Measurements from ENCODE around the gene VPS13D.

VPS13D gene

GRCh38 chr1:12529640-12530174, 299.9 kb downstream of the VPS13D start:
- H4K20me1 ChIP-seq (ENCODE audit: insufficient read depth), result no peaks in the 10 kb centered on the region
- H3K4me1 ChIP-seq (ENCODE audit: low read depth, poor library complexity, severe bottlenecking), result no peaks in the 10 kb centered on the region
- H3K4me2 ChIP-seq, result no peak overlapping the region
- H3K36me3 ChIP-seq (ENCODE audit: insufficient read depth), result no peaks in the 10 kb centered on the region
- no peak overlapping the region for H3K9ac ChIP-seq
- H3K4me3 ChIP-seq (IDR thresholded peaks at IDR 0.05; ENCODE audit: insufficient read depth, low read depth, low read length), result no peak overlapping the region
- H3K27me3 ChIP-seq (ENCODE audit: insufficient read depth, low read depth), result no peaks in the 10 kb centered on the region
- no peak for TF ChIP-seq CTCF (conservative IDR thresholded peaks at IDR 0.05; ENCODE audit: low read depth, low read length)
- no peak overlapping the region for H3K27ac ChIP-seq
- H3K79me2 ChIP-seq (ENCODE audit: insufficient read depth, low read depth), result no peaks in the 10 kb centered on the region
- no peak overlapping the region for H2AFZ ChIP-seq (ENCODE audit: low read depth)

- Histone ChIP-seq H3K27me3 (ENCODE audit: insufficient read depth, low read depth) (0 out of 2 replicates have a peak, but pooled peaks cover 5% of the 10 kb centered on the region), H2AFZ (ENCODE audit: low read depth) (no peak overlapping the region), H3K4me2 (no peak overlapping the region), H3K27ac (no peak overlapping the region), H4K20me1 (ENCODE audit: insufficient read depth) (no peaks in the 10 kb centered on the region), H3K4me1 (ENCODE audit: low read depth, poor library complexity, severe bottlenecking) (no peaks in the 10 kb centered on the region), H3K36me3 (ENCODE audit: insufficient read depth) (no peaks in the 10 kb centered on the region), H3K4me3 (IDR thresholded peaks at IDR 0.05; ENCODE audit: insufficient read depth, low read depth, low read length) (no peak overlapping the region), H3K79me2 (ENCODE audit: insufficient read depth, low read depth) (no peaks in the 10 kb centered on the region), H3K9ac (no peak overlapping the region)
- TF ChIP-seq CTCF (conservative IDR thresholded peaks at IDR 0.05; ENCODE audit: low read depth, low read length), result no peak
Observed at GRCh38 chr1:12530462-12531178, 300.8 kb downstream of the VPS13D start.

- H3K79me2 ChIP-seq (ENCODE audit: insufficient read depth, low read depth), result no peaks in the 10 kb centered on the region
- H3K4me1 ChIP-seq (ENCODE audit: low read depth, poor library complexity, severe bottlenecking), result no peaks in the 10 kb centered on the region
- no peaks in the 10 kb centered on the region for H3K36me3 ChIP-seq (ENCODE audit: insufficient read depth)
- no peak overlapping the region for H3K4me2 ChIP-seq
- H3K4me3 ChIP-seq (IDR thresholded peaks at IDR 0.05; ENCODE audit: insufficient read depth, low read depth, low read length), result no peak overlapping the region
- no peak overlapping the region for H3K27ac ChIP-seq
- H3K9ac ChIP-seq, result no peak overlapping the region
- 0 out of 2 replicates have a peak, but pooled peaks cover 5% of the 10 kb centered on the region for H3K27me3 ChIP-seq (ENCODE audit: insufficient read depth, low read depth)
- TF ChIP-seq CTCF (conservative IDR thresholded peaks at IDR 0.05; ENCODE audit: low read depth, low read length), result no peak
- no peak overlapping the region for H2AFZ ChIP-seq (ENCODE audit: low read depth)
- H4K20me1 ChIP-seq (ENCODE audit: insufficient read depth), result no peaks in the 10 kb centered on the region
Observed at GRCh38 chr1:12531179-12531499, 301.3 kb downstream of the VPS13D start.

- Histone ChIP-seq H3K27me3 (ENCODE audit: insufficient read depth, low read depth) (0 out of 2 replicates have a peak, but pooled peaks cover 5% of the 10 kb centered on the region), H3K27ac (no peak overlapping the region), H3K79me2 (ENCODE audit: insufficient read depth, low read depth) (no peaks in the 10 kb centered on the region), H3K36me3 (ENCODE audit: insufficient read depth) (no peaks in the 10 kb centered on the region), H3K4me3 (IDR thresholded peaks at IDR 0.05; ENCODE audit: insufficient read depth, low read depth, low read length) (no peak overlapping the region), H3K9ac (no peak overlapping the region), H3K4me1 (ENCODE audit: low read depth, poor library complexity, severe bottlenecking) (no peaks in the 10 kb centered on the region), H3K4me2 (no peak overlapping the region), H2AFZ (ENCODE audit: low read depth) (no peak overlapping the region), H4K20me1 (ENCODE audit: insufficient read depth) (no peaks in the 10 kb centered on the region)
- no peak for TF ChIP-seq CTCF (conservative IDR thresholded peaks at IDR 0.05; ENCODE audit: low read depth, low read length)
Observed at GRCh38 chr1:12532405-12533315, 302.8 kb downstream of the VPS13D start.
